Activated CD8-positive, alpha-beta memory T cell treated with anti-CD3 and anti-CD28 coated beads for 24 hours (primary cell): Measurements from ENCODE around the gene CAPRIN1.

Experiments used
- DNase-seq: peaks from one replicate; pipeline ENCODE4 v3.0.0-alpha.2; 2020

Gene CAPRIN1, protein sequence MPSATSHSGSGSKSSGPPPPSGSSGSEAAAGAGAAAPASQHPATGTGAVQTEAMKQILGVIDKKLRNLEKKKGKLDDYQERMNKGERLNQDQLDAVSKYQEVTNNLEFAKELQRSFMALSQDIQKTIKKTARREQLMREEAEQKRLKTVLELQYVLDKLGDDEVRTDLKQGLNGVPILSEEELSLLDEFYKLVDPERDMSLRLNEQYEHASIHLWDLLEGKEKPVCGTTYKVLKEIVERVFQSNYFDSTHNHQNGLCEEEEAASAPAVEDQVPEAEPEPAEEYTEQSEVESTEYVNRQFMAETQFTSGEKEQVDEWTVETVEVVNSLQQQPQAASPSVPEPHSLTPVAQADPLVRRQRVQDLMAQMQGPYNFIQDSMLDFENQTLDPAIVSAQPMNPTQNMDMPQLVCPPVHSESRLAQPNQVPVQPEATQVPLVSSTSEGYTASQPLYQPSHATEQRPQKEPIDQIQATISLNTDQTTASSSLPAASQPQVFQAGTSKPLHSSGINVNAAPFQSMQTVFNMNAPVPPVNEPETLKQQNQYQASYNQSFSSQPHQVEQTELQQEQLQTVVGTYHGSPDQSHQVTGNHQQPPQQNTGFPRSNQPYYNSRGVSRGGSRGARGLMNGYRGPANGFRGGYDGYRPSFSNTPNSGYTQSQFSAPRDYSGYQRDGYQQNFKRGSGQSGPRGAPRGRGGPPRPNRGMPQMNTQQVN

DNA sequence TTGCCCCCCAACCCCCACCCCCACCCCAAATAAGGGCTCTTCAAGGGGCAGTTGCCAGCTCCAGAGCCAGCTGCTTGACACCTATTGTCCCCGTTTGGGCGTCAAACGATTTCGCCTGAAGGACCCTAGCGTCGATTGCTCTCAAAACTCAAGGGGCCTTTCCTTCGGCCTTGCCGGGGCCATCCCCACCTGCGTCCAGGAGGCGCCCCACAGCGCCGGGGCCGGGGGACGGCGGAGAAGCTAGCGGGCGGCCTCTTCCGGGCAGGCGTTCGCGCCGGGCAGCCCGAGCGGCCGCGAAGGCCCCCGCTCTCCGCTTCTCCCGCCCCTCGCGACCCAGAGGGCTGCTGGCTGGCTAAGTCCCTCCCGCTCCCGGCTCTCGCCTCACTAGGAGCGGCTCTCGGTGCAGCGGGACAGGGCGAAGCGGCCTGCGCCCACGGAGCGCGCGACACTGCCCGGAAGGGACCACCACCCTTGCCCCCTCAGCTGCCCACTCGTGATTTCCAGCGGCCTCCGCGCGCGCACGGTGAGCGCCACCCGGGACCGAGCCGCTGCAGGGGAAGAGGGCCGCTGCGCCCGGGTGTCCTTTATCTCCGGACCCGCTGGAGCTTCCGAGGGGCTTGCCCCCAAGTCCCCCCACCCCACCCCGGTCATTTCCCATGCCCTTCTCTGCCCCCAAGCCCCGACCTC, at the start of gene CAPRIN1:
Gene CAPRIN1, plus strand, starts transcription at position 383 of the 687 bp plus-strand sequence. CDS start 690 bp downstream, outside the sequence.
- DNase-seq: peak; percentile 94

DNA sequence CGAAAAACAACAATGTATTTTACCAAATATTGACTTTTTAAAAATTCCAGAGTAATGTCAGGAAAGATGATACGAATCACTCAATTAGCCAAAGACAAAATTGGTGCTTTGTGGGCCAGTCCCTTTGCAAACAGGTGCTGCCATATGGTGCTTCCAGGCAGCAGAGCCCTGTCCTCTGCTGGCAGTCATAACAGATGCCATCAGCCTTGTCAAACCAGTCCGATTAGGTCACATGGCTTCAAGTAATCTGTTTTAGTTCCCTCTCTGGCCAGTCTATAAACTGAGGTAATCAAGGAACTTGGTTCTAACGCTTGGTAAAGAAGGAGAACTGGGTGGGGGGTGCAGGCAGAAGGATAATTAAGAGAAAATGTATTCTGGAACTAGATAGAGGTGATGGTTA, 49.1 kb upstream of the CAPRIN1 start:
- no peak for DNase-seq

DNA sequence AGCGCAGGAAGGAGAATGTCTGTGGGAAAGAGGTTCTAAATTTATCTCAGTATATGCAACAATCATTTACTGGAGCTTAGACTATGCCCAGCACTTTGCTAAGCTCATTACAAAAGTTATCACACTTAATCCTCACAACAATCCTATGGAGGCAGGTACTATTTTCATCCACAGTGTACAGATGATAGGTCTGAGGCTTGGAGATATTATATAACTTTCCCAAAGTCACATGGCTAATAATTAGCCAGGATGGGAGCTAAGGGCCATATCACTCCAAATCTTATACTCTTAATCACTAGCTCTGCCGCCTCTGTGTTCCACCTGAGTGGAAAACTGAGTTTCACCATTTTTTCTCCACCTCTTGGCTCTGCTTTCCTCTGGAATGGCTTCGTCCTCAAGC, 47.3 kb upstream of the CAPRIN1 start:
- no peak for DNase-seq

DNA sequence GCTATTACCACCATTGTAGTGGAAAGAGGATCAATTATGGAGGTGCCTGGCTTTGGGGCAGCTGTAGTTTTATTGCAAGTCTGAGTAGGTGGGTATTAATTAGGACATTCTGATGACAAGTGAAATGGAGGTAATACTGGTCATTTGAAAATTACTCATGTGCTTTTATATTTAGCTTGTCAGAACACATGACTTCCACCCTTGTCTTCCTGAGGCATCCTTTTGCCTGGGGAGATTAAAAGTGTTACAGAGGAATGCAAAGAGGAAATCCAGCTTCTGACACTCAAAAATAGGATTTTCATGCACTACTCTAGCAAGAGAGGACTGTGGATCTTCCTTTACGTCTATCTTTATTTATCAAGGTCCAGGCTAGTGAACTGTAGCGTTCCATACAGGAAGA, 44.7 kb upstream of the CAPRIN1 start:
- DNase-seq: no peak

DNA sequence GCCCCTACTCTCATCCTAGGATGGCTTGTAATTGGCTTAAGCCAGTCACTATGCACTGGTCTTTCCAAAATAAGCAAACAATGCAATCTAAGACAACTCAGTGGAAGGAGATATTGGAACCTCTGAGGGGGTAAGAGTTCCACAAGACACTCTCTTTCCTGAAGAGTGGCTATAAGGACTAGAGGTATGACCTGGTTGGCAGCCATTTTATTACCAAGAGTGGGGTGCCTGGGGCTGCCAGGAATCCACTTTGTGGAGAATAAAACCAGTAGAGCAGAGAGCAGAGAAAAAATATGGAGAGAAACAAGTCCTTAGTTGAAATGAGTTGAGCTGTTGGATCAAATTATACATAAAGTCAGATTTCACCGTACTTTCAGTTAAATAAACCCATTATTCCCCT, 38.8 kb upstream of the CAPRIN1 start:
- DNase-seq: no peak

DNA sequence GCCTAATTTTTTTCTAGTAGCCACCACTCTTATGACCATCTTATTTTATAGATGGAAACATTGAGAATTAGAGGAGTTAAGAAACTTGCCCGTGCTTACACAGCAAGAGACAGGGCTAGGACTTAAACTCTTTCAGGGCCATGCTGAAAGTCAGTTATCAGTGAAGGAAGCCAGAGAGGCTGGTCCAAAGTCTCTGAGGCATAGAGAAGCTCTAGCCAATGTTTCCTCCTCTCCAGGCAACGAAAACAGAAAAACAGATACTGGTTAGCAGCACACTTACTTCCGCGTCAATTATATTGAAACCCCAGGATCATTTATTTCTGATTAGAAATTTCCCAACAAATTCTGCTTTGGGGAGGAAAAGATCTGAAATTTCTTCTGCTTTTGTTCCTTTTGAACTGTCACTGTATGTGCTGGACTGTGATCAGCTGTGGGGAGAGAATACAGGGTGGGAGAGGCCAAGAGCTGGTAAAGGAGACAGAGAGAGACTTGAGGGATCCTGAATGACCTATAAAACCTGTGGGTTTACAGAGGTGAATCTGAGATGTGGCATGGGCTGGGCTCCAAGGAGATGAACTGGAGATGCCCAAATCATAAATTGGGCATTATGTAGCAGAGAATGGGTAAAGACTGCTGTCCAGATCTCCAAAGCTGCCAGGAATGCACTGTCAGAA, 37.5 kb upstream of the CAPRIN1 start:
- DNase-seq: no peak

DNA sequence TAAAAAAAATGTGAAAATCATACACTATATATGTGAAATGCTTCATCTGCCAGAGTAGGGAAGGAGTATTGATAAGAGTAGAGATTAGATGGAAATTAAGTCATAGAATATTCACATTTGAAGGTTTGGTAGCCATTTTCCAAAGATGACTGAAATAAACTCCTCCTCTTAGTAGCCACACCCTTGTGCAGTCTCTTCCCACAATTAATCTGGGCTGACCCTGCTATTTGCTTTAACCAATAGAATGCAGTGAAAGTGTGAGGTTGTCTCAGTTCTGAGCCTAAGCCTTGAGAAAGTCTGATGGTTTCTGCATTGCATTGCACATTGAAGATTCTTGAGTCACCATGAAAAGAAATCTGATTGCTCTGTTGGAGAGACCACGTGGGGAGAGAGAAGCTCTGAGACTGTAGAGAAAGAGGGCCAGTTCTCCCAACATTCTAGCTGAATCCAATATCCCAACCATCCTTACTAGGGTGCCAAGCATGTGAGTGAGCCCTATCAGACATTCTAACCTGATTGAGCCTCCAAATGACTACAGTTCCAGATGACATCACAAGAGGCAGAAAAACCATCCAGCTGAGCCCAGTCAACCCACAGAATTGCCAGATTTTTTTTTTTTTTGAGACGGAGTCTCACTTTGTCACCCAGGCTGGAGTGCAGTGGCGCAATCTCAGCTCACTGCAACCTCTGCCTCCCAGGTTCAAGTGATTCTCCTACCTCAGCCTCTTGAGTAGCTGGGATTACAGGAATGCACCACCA, 29.4 kb upstream of the CAPRIN1 start:
- DNase-seq: no peak

DNA sequence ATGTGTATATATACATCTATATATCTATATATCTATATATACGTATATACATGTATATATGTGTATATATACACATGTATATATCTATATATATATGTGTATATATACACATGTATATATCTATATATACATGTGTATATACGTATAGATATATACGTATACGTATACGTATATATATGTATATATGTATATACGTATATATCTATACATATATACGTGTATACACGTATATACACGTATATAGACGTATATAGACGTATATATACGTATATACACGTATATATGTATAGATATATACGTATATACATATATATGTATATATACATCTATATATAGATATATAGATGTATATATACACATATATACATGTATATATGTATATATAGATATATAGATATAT, 25.1 kb upstream of the CAPRIN1 start:
- DNase-seq: no peak

DNA sequence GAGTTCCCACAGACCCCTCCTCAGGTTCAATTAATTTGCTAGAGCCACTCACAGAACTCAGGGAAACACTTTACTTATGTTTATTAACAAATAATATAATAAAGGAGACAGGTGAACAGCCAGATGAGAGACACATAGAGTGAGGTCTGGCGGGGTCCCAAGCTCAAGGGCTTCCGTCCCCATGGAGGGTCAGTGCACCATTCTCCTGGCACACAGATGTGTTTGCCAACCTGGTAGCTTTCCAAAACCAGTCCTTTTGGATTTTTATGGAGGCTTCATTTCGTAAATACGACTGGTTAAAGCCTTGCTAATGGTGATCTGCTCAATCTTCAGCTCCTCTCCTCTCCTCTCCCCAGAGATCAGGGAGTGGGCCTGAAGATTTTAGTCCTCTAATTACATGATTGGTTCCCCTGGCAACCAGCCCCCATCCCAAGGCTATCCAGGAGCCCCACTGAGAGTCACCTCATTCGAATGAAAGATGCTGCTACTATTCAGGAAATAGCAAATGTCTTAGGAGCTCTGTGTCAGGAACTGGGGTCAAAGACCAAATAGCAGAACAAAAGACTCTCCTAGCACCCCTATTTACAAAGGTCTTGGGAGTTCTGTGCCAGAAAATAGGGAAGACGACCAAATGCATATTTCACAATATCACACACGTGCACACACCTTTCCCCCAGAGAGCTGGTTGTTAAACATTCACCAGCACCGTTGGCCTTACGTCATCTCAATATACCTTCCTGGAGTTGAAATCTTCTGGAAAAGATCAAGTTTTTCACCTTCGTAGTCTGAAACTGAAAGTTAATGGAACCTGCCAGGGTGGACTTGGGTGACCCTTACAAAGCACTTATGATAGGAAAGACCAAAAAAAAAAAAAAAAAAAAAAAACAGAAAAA, 23.8 kb upstream of the CAPRIN1 start:
- no peak for DNase-seq

DNA sequence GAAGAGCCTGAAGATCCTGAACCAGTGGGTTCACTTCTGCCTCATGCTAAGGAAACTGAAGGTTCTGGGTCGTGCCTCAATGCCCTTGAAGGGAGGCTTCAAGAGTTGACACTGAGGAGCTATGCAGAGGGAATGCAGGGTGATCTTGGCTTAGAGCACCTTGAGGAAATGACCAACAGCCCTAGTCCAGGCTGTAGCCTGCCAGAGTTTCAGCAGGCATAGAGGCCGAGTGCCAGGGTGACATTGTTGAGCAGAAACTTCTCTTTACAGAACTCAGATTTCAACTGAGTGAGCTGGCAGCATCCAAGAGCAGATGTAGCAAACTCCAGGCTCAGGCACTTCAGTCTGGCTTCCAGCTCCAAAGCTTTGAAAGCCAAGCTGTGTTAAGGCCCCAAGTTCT, 23.1 kb upstream of the CAPRIN1 start:
- no peak for DNase-seq

DNA sequence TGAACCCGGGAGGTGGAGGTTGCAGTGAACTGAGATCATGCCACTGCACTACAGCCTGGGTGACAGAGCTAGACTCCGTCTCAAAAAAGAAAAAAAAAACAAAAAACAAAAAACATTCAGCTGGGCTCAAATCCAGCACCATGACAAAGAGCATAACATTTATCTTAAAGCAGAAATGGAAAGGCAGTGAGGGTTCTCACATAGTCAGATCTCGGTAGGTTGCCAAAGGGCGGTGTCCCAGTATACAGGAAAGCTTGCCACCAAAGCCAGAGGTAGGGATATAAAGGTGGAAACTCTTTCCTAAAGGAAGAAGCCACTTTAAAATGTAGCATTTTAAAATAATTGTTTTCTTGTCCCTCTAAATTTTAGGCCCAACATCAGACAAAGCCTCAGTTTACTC, 22.4 kb upstream of the CAPRIN1 start:
- no peak for DNase-seq

DNA sequence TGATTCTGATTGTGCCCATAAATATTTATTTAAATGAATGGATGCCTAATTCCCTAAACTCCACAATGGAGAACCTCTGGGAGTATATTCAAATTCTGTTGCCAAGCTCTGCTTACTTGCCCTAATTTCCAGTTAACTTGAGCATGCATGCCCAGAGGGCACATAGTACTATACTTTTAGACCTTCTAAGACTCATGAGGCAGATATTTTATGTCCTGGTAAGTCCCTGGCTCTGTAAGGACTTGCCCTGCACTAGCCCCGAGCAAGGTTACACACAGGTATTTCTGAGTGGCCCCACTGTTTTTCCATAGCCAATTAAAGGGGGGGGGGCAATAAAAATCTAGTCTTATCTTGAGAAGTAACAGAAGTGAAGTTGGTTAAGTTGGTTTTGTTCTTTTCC, 21.1 kb upstream of the CAPRIN1 start:
- DNase-seq: no peak

DNA sequence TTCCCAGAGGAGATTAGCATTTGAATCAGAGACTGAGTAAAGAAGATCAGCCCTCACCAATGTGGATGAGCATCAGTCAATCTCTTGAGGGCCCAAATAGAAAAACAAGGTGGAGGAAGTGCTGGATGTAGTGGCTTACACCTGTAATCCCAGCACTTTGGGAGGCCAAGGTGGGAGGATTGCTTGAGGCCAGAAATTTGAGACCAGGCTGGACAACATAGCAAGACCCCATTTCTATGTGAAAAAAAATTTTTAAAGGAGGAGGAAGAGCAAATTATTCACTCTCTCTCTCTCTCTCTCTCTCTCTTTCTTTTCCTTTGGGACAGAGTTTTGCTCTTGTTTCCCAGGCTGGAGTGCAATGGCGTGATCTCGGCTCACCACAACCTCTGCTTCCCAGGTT, 18.1 kb upstream of the CAPRIN1 start:
- no peak for DNase-seq

DNA sequence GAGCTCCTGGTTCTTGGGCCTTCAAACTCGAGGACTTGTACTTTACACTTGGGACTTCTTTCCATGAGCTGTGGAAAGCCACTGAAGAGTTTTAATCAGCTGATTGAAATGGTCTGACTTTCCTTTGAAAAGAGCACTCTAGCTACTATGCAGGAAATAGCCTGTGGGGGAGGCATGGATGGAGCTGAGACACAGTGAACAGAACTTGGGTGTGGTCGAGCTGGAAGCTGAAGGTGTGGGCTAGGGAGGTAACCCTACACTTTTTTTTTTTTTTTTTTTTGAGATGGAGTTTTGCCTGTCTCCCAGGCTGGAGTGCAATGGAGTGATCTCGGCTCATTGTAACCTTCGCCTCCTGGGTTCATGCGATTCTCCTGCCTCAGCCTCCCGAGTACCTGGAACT, 17.5 kb upstream of the CAPRIN1 start:
- DNase-seq: no peak

DNA sequence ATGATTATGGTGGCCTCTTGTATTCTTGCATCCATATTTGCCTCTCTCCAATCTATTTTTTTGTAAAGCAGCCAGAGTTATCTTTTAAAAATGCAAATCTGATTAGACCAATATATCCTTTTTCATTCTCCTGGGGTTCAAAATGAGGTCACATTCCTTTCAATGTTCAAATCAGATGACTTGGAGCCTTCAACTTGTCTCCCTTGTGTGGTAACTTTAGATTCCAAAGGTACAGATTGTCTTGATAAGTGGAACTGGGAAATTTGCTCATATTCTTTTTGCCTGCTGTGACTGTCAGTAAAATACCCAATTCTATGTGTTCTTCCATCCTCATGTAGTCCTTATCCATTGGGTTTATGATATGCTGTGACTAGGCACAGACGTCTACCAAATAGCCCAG, 15.1 kb upstream of the CAPRIN1 start:
- DNase-seq: no peak

DNA sequence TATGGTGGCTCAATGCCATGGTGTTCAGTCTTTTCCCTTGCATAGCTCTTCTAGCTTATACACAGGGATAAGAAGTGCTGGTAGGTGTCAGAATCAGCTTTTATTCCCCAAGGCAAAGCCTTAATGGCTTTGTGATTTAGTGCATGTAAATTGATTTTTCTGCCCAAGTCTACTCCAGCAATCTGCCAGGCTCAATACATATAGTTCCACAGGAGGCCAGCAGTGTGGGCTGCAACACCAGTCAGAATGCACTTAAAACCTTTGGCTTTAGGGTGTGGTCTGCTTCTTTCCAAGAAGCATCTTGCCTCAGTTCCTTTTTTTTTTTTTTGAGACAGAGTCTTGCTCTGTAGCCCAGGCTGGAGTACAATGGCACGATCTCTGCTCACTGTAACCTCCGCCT, 14.5 kb upstream of the CAPRIN1 start:
- DNase-seq: no peak

DNA sequence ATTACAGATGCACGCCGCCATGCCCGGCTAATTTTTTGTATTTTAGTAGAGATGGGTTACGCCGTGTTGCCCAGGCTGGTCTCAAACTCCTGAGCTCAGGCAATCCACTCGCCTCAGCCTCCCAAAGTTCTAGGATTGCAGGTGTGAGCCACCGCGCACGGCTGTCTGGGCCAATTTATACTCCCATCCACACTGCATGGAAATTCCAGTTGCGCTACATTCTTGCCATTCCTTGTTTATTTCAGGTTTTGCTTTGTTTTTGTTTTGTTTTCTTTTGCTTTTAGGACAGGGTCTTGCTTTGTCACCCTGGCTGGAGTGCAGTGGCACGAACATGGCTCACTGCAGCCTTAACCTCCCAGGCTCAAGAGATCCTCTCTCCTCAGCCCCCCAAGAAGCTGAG, 11.0 kb upstream of the CAPRIN1 start:
- no peak for DNase-seq

DNA sequence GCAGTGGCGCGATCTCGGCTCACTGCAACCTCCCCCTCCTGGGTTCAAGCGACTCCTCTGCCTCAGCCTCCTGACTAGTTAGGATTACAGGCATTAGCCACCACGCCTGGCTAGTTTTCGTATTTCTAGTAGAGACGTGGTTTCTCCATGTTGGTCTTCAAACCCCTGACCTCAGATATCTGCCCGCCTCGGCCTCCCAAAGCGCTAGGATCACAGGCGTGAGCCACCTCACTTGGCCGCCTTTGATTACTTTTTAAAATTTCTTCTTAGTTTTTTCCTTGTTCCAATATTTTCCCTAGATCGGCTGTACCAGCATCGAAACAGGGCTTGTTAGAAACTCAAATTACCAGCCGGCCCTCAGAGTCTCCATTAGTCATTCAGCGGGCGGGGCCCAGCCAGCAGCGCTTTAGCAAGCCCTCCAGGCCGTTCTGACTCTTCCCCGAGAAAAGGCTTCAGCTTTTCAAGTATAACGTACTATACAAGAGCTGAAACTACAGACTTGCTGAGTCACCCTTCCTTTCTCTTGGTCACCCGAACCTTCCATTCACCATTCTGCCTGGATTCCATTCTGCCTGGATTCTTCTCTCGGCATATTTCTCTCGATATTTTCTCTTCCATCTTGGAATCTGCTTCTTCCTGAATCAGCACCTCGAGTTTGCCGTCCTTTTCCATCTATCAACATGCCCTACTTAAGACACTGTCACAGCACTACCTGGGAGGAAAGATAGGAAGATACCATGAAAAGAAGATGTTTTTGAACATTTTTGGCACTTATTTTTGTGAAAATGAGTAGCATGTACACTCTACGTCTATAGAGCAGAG, 6.7 kb upstream of the CAPRIN1 start:
- no peak for DNase-seq

DNA sequence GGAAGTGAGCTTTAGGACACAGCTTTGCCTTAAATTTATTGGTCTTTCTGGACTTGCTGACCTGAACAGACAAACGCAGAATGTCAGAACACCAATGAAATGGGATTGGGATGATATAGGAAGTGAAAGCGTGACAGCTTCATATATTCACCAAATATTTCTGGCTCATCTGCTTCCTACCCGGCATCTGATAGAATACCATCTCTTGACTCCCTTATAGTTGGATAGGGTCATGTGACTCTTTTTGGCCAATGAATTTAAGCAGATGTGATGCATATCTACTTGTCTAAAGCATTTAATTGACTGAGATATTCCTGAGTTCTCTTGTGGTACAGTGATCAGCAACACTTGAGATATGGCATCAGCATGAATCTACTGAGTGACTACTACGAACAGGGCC, 2.5 kb upstream of the CAPRIN1 start:
- no peak for DNase-seq

DNA sequence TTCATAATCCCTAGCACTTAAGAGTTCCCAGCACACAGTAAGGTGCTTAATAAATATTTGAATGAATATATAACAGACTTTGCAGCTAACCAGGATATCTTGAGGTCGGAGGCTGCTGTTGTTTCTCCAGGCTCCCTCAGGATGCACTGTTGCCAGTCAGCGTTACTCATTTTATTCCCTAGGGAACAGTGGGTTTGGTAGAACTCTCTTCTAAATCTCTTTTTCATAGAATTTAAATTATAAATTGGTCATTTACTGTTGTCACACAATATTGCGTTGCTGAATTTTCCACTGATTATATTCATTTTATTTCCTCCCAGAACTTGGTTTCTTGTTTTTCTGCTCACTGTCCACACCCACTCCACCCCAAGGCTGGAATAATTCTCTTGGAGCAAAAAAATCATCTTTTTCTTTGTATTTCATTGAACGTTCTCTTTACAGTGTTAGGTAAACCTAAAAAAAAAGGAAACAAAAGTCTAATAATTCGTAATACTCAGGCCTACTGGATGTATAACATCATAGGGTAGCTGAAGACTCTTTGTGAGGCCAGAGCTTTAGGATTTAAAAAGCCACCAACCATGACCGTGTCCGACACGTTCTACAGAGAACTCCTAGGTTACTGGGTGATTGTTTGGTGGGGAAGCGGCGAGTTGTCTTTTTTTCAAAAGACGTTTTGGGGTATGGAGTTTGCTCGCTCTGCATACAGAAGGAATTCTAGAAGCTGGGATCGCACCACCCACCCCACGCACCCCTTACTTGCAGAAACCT, 766 bp upstream of the CAPRIN1 start:
- no peak for DNase-seq
